Measurements from ENCODE around the gene RNF152.

RNF152 gene, protein sequence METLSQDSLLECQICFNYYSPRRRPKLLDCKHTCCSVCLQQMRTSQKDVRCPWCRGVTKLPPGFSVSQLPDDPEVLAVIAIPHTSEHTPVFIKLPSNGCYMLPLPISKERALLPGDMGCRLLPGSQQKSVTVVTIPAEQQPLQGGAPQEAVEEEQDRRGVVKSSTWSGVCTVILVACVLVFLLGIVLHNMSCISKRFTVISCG

DNA sequence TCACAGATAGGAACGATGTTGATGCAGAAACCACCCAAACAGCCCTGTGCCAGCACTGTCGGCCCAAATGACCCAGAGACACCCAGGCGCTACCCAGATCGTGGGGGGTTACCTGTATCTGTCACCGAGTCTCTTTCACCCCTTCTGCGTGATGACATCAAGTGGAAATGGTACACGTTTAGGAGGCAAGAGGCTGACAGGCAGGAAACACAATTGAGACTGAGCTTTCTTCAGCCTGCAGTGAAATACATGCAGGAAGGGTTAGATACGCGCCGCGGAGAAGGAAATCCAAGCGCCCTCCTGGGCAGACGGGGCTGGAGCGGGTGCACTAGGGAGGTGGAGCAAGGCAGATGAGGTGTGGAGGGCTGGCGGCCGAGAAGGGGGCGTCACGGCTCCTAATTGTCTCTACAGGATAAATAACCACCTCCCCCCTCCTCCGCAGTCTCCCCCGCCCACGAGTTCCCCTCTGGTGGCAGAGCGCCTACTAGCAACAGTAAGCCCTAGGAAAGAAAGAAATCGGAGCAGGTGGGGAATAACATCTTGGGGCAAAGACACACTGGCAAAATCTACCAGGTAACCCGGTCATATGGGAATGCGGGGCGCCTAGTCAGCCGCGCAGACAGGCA is at the start of gene RNF152:
Gene RNF152 (minus strand): TSS at position 325 of the 626 bp plus-strand sequence. CDS start 76,544 bp downstream, outside the sequence.
- FAIRE-seq, result no peak
- DNase-seq (ENCODE audit: low spot score), result no peak

DNA sequence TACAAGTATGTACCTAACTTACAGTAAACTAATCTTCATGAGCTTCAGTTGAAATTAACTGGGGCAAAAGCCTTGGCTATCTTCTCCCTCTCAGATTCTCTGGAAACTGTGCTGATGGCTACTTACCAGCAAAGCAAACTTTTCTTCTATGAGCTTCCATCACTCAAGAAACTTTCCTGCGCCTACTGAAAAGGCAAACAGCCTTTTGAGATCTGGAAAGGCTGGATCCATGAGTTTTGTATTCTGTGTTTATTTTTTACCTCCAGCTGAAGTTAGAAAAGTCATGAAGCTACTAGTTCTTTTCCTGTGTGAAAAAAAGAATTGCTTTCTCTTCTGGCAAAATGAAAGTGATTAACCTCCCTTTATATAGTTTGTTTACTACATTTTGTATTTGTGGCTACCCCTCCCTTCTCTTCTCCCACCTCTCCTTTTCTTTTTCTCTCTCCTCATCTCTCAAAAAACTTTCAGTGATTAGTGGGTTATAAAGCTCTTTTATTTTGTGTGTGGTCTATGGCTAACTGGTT is 49.2 kb upstream of the RNF152 start:
- DNase-seq (ENCODE audit: low spot score), result no peak
- no peak for FAIRE-seq

DNA sequence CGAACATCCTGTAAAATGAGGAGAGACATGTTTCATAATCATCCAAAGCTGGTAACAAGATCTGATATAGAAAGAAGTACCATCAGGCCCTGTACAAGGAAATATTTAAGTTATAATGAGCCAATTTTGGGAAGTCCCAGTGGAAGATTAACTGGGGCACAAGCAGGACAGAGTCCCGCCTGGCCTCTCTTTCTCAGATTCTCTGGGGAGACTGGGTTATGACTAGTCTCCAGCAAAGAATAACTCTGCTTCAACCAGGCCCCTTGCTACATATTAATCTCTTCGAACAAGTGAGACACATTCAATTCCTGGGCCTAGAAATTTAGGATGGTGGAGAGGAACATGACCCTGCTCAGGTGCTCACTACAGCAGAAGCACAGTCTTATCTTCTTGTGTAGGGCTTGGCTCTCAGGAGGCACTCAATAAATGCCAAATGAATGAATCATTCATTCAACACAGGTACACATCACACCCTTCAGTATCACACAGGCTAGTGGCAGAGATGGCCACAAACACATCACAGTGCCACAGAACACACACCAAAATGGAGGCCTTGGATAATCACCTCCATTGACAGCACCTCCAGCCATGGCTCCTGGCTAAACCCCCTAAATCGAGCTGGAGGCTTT is 46.4 kb upstream of the RNF152 start:
- no peak for FAIRE-seq
- no peak for DNase-seq (ENCODE audit: low spot score)

DNA sequence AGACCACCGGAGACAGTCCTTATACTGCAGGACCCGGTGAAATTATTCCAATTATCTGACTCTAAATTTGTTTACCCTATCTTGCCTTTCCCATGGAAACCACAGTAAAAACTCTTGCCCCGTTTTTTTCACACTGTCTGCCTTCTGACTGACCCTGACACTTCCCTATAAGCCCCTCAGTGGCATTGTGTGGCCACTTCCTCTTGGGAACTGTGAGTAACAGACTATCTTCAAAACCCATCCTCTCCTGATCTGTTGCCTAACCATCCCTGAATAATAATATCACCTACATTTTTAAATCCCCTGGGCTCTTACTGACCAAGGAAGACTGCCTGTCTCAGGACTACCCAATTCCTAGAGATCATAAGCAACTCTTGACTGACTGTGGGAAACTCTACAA is 42.6 kb upstream of the RNF152 start:
- no peak for FAIRE-seq
- DNase-seq (ENCODE audit: low spot score), result no peak

DNA sequence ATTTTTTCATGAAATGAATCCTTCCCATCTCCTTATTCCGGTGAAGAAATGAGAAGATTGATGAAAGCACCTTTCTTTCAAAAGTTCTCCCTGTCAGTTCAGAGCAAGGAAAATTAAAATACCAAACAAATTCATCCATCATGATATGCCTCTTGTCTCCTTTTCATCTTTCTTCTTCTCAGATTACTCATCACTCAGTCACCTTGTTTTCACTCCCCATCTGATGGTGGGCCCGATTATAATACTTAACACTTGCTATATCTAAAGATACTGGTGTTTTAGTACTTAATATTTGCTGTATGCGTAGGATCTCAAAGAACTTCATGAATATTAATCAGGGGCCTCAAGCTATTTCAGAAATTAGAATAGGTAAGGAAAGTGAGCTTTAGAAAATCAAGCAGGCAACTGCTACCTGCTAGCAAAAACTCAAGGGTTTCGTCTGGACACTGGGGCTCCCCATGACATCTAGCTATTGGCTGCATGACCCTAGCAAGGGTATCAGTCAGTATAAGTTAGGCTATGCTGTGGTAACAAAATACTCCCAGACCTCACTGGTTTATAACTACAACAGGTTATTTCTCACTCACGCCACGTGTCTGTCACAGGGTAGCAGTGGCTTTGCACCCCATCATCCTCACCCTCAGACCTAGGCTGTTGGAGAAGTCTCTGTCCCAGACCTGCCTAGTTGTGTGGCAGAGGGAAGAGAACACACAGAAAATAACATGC is 39.0 kb upstream of the RNF152 start:
- DNase-seq (ENCODE audit: low spot score) (no peak), FAIRE-seq (no peak)

DNA sequence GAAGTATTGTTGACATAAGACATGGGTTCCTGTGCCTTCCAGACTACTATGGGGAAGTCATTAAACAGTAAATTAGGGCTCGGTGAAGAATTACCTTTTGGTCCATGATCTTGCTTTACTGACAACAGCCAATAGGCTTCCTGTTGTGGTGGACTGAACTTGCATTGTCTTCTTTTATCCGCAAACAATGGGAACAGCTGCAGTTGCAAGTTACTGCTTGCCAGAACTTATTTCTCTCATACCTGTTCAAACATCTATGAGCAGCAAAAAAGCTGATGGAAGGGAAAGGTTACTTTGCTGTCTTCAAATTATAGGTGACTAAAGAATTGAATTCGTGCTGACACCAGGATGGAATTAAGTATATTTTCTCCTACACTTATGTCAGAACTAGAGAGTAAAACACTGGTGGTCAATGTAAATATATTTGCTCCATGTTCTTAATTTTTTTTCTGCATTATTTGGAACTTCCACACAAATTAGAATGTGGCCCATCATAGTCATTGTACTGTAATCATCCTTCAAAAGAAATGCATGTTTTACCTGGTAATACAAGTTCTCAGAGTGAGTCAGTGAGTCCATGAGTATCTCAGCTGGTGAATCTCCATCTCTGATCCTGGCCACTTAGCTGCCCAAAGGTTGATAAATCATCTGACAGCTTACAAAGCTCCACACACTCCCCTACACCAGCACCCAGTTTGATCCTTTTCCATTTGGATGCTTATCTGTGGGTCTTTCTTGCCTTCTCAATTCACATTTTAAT is 37.3 kb upstream of the RNF152 start:
- DNase-seq (ENCODE audit: low spot score), result no peak
- no peak for FAIRE-seq

DNA sequence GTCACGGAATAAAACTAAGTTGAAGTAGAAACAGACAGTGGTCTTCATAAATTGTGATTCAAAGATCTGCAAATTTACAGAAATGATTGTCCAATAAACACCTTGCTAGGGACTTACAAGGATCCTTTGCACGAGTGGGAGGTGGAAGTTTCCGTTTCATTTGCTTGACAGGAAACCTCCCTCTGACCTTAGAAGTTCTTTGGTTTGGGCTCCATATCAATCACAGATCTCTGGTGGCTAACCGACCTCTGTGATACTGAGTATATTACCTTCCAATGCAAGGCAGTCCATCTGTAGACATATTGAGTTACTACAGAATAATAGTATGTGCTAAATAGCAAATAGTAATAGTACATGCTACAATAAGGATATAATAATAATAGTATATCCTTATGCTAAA is 33.7 kb upstream of the RNF152 start:
- DNase-seq (ENCODE audit: low spot score) (no peak), FAIRE-seq (no peak)

DNA sequence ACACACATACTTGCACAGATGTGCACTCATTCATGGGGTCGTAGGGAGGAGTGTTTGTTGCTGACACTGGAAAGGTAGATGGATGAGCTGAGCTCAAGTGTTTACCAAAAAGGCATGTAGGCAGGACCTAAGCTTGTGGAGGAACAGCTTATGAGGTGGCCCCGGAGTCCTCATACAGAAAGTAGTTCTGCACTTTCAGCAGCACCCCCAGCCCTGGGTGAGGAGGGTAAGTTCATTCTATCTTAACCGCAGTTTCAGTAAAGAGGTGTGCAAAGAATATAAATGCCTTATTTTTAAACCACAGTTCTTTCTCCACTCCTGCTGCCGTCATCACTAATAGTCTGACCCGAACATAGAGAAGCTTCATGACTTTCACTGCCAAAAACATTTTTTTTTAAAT is 31.7 kb upstream of the RNF152 start:
- DNase-seq (ENCODE audit: low spot score) (no peak), FAIRE-seq (no peak)

DNA sequence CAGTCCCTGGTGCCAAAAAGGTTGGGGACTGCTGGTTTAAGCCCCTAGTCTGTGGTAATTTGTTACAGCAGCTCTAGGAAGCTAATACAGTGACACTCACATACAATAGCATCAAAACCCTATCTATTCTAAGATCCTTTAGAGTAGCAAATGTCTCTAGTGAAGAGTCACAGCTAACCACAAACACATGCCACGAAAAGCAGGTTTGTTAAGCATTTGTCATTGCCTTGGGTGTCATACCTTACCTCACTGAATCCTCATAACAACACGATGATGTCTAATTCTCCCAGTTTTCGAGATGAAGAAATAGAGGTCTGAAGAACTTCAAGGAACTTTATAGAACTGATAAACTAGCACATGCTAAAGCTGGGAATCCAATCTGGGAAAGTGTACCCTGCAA is 29.6 kb upstream of the RNF152 start:
- FAIRE-seq (no peak), DNase-seq (ENCODE audit: low spot score) (no peak)

DNA sequence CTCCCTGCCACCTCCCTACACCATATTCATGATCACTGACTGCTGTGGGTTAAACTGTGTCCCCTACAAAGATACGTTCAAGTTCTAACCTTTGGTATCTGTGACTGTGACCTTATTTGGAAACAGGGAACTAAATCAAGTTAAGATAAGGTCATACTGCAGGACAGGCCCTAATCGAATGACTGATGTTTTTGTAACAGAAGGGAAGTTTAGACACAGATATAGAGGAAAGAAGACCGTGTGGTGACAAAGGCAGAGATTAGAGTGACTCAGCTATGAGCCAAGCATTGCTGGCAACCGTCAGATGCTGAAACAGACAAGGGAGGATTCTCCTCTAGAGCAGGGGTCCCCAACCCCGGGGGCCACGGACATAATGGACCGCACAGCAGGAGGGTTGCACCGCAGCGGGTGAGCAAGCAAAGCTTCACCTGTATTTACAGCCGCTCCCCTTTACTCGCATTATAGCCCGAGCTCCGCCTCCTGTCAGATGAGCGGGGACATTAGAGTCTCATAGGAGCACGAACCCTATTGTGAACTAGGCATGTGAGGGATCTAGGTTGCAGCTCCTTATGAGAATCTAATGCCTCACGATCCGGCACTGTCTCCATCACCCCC is 28.9 kb upstream of the RNF152 start:
- no peak for DNase-seq (ENCODE audit: low spot score)
- FAIRE-seq, result no peak

DNA sequence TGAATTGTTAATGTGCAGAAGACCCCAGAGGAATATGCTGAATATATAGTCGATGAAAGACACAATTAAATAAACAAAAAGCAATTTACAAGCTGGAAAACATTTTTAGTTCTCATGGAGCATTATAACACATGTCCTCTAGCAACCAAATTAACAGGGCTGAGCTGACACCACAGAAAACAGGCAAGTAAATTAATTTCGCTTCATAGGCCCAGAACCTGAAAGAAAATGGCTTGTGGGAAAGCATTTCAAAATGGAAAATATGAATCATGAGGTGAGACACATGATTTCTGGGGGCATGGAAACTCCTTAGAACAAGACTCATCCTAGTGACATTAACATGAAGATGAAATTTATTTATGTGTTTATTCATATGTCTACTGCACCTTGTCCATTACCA is 25.0 kb upstream of the RNF152 start:
- no peak for FAIRE-seq
- no peak for DNase-seq (ENCODE audit: low spot score)

DNA sequence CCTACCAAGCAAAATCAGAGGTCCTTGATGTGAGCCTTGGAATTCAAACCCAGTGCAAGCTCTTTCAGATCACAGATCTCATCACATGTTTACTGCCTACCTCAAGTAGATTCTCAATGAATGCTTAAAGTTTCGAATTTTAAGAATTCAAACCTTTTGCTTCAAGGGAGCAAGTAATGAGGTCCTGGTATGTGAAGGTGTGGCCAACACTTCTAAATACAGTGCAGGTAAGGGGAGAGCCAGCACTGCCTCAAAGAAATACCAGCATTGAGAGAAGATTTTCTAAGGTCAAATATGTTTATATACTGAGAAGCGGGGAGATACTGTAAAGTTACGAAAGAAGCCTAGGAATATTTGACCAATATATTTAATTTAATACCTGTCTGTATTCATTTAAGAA is 19.7 kb upstream of the RNF152 start:
- DNase-seq (ENCODE audit: low spot score), result no peak
- FAIRE-seq, result no peak

DNA sequence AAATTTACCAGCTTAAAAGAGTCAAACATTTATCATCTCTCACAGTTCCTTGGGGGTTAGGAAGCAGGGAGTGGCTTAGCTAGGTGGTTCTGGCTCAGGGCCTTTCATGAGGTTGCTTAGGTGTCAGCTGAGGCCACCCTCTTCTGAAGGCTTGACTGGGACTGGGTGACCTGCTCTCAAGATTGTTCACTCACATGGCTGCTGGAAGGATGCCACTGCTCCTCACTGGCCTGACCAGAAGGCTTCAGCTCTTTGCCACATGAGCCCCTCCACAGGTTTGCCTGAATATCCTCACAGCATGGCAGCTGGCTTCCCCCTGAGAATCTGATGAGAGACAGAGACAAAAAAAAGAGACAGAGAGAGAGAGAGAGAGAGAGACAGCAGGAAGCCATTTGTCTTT is 17.3 kb upstream of the RNF152 start:
- FAIRE-seq, result no peak

DNA sequence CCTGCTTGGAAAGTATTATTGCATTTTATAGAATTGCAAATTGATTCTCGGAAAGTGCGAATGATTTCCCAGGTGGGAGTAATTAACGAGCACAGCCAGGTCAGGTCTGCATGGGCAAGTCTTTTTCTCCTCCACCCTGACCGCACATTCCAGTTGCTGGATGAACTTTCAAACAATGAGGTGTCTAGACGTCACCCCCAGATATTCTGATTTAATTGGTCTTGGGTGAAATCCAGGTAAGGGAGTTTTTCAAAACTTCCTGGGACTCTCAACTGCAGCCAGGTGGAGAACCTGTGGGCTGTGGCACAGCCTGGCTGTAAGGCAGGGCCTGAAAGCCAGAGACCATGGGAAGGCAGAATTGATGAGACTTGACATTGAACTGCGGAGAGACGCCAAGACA is 15.9 kb upstream of the RNF152 start:
- FAIRE-seq, result no peak
- no peak for DNase-seq (ENCODE audit: low spot score)

More for the DNA sequence above, 17.3 kb upstream of the RNF152 start:
- DNase-seq (ENCODE audit: low spot score), result no peak

DNA sequence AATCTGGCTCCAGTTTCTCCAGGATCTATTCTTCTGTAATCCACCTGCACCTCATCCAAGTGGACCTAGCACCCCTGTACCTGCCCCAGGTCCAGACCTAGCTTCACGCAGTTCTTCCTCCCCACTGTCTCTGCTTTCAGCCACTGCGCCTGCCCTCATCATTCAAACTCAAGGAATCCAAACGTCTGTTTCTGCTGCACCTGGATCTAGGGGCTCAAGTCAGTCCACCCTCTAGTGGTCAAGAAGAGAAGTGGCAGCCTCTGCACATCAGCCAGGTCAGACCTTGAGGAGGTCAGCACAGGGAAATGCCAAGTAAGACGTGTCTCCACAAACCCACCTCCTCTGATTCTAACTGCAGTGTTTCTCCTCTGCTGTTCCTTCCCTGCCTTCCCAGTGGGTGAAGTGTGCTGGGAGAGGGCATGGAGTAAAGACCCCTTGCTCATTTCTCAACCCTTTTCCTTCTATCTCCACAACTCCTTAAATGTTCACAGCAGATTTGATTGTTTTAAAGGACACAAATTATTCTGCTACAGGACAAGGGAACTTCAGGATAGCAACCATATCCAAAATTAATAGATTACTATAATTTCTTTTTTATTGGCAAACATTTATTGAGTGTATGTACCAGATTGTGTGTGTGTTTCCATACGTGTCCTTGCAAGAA is 8.6 kb upstream of the RNF152 start:
- FAIRE-seq (no peak), DNase-seq (ENCODE audit: low spot score) (peak; percentile 45)

DNA sequence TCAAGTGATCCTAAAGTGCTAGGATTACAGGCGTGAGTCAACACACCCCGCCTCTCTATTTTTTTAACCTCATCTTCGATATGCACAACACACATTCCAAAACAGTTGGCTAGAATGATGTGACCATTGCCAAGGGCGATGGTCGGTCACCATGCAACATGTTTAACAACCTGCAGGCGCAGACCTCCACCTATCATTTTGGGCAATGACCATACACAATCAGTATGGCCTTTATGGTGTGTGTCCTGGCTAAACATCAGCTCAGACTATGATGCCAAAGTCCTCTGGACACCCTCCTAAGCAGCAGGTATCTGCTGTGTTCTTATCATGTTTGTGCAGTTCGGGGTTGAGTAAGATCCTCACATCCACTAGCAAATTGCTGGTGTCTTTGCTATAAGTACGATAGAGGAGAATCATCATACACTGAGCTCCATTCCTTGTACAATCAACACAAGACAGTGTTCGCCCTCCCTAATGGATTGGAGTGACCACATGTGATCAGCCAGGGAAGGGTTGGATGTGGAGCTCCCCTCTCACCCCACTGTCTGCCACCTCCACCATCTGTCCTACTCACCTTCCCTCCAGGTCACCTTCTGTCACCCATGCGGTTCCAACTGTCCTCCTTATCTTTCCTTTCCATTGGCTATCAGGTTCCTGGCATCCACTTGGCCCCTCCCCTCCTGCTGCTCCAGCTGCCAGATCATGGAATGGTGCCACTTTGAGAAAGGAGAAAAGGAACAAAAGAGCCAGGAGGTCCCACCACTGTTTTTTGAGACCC is 7.9 kb upstream of the RNF152 start:
- no peak for FAIRE-seq
- no peak for DNase-seq (ENCODE audit: low spot score)

DNA sequence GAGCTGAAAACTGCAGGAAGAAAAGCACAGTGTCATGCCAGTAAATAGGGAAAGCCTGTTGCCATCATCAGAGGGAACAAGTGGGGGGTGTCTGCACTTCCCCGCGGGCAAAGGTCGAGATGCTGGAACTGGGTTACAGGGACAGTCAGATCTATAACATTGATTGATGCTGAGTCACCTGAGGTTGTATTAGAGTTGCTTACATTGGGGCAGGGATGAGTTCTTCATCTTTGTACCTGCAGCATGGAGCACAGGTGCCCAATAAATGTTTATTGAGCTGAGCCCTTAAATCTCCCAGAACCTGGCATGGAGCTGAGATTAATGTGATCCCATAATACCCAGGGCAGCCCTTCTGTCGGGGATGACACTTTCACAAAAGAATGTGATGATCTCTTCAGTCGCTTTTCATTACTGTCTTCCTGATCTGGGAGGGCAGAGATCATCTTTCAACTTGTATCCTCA is 5.9 kb upstream of the RNF152 start:
- no peak for FAIRE-seq

DNA sequence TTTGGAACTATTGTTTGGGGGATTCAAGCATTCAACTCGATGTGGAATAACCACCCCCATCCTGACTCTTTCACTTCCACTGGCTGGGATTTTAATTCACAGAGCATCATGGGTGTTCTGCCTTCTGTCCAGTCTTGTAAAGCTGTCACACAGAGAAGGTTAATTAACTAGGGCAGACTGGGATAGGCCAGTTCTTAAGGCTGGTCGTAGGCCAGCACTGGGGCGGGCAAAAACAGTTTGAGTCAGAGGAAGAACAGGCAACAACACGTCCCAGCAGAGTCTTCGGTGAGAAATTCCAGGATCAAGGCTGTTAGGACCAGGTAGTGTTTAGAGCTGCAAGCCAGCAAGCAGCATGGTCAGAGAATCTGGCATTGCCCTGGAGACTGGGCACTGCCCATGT is 4.0 kb upstream of the RNF152 start:
- DNase-seq (ENCODE audit: low spot score), result no peak

More for the DNA sequence above, 5.9 kb upstream of the RNF152 start:
- no peak for DNase-seq (ENCODE audit: low spot score)

DNA sequence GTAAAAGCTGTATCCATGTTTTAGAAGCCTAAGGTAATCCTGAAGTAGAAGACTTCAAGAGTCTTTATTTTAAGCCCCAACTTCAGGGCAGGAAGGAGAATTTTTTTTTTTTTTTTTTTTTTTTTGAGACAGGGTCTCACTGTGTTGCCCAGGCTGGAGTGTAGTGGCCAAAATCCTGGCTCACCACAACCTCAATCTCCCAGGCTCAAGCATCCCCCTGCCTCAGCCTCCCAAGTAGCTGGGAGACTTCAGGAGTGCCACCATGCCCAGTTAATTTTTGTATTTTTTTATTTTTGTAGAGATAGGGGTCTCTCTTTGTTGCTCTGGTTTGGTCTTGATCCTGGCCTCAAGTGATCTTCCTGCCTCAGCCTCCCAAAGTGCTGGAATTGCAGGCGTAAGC is 3.3 kb upstream of the RNF152 start:
- DNase-seq (ENCODE audit: low spot score), result no peak
- no peak for FAIRE-seq

More for the DNA sequence above, 4.0 kb upstream of the RNF152 start:
- FAIRE-seq, result no peak
